Measurements from ENCODE around the gene NFIA.

The NFIA gene

DNA sequence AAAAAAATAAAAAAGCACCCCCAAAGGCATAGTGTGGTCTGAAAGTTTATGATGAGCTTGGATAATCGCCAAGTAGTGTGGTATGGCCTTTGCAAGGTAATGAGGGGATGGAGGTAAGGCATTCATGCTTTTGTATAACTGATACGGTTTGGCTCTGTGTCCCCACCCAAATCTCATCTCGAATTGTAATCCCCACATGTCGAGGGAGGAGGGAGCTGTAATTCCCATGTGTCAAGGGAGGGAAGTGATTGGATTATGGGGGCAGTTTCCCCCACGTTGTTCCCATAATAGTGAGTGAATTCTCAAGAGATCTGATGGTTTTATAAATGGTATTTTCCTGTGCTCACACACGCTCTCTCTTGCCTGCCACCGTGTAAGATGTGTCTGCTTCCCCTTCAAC, 215.5 kb downstream of the NFIA start:
- DNase-seq (ENCODE audit: low spot score) = no peak

- no peak for DNase-seq (ENCODE audit: low spot score)
These were observed 217.1 kb downstream of the NFIA start for GRCh38 chr1:61299463-61299862.

DNA sequence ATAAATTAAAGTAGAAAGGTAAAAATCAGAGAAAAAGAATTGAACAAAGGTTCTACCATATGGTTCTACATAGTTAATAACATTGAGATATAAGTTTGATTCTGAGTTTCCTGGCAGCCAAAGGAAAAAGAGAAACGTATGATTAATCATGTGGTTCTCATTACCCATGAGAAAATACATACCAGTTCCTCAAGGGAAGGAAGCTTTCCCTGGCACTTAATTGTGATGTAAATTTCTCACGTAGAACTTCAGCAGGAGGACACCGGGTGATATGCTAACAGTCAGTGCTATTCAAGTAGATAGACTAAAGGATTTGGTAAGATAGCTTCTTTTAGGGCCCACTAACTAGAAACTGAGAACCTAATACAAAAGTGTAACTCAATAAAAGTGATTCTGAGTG, 218.5 kb downstream of the NFIA start:
- no peak for DNase-seq (ENCODE audit: low spot score)

DNA sequence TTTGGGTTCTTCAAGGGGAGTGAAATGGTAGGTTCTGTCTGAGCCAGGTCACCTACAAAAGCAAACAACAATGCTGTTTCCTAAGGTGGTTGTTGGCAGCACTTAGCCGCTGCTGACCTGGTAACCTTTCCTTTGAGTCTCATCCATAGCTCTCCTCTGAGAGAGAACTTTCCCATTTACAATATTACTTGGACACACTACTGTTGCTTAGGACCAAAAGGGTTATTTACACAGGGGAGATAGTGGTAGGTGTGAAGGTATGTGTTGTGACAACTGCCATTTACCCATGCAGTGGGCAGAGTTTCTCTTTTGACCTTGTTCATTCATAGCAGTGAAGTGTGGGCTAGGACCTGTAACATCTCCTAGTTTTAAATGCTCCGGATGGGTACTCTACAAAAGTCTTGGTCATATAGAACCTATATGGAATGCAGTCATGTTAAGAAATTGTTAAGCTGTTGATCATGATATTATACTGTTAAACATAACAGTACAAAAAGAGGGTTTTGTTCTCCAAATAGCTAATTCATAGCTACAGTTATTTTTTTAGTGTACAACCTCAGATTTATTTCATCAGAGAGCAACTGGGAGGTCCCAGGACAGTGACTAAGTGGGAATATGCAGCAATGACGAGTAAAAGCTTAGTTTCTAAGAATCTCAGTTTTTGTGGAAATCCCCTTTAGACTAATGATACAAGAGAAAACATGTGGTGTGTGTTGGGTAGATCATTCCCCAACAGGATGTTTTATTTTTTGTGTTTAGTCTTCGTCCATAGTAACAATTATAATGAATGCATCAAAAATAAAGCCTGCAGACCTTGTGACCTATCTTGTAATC, 219.7 kb downstream of the NFIA start:
- no peak for DNase-seq (ENCODE audit: low spot score)

DNA sequence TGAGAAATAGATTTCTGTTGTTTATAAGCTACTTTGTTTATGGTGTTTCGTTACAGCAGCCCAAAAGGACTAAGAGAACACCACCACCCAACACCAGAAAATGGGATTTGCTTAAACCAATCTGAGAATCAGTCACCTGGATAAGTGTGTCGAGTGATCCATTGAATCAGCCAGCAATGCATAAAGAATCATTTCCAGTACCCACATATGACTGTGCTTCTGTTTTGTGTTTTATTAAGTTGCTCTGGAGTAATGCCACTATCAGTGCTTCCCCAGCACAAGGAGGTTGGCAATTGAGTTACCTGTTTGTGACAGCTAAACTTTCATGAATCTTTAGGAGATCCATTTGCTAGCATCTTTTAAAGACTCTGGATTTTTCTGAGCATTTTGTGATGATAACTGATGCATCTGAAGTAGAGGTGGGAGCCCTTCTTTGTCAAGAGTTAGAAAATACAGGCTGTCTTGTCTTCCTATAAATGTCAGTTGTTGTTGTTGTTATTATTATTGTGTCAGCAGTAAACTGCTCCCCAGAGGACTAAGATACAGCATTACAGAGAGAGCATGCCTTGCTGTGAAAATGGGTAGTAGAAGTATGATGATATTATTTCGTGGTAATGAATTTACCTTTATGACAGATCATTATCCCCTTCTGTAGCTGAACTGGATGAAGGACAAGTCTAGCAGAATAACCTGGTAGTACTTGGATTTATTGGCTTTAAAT, 225.2 kb downstream of the NFIA start:
- DNase-seq (ENCODE audit: low spot score) = no peak

- DNase-seq (ENCODE audit: low spot score) = no peak
These were observed 227.7 kb downstream of the NFIA start for GRCh38 chr1:61310057-61310456.

DNA sequence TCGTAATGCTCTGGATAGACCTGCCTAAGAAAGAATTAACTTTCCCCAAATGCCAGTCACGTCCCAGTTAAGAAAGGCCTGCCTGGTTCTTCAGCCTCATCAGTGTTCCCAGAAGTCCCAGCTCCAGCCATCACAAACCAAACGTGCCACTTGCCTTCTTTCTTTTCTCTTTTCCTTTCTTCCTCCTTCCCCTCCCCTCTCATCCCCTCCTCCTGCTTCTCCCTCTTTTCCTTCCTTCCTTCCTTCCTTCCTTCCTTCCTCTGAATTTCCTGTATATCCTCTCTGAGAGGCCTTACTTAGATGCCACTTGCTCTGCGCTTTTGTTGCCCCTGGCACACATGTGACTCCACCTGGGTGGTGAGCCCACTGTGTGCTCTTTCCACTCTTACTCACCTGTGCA, 228.2 kb downstream of the NFIA start:
- DNase-seq (ENCODE audit: low spot score) = no peak

- no peak for DNase-seq (ENCODE audit: low spot score)
These were observed 231.6 kb downstream of the NFIA start for GRCh38 chr1:61313906-61314422.

DNA sequence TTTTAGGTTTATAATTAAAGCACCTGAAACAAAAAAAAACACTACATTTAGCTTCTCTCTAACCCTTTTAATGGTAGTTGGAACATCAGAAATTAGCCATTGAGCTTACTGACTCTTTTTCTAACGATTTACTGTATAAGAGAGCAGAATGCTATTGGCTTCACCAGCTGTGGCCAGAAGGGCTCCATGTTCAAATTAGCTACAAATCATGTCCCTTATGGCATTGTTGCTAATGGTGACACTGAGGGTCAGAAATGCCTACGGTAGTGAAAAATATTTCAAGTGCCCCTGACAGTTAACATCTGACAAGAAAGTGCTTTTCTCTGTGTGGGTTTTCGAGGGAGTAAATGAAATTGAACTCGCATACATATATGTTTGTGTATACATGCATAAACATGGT, 232.7 kb downstream of the NFIA start:
- DNase-seq (ENCODE audit: low spot score) = no peak

GRCh38 chr1:61316493-61316892, 234.1 kb downstream of the NFIA start:
- DNase-seq (ENCODE audit: low spot score) = no peak

DNA sequence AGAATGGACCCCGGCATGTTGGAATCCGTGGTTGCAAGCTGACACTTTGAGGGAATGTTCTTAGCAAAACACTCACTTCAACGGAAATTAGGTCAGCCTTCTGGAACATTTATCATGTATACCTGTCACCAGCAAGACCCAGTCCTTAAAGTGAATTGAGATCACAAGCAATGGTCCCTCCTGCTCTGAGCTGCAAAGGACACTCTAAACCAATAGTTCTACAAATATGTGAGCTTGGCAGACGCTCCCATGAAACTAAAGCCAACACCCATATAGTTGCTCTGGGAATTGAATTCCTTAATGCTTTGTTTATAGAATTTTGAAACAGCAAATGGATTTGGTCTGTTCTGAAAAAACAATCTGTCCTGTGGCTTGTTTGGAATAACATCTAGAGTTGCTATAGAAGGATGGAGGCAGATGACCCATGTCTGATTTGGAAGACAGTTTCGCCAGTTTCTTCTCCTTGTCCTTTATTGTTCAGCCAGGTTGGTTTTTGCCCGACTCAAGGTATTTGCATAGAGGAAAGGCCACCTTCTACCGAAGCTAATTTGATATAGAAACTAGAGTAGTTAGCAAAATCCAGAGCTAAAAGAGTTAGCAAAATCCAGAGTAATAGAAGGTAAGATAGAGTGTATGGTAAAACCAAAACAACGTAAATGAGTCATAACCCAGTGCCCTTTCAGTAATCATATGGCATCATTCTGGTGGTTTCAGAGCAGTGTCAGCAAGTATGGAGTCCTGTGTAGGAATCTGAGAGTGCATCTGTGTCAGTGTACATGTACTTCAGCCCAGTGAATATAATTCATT, 236.2 kb downstream of the NFIA start:
- DNase-seq (ENCODE audit: low spot score) = no peak

DNA sequence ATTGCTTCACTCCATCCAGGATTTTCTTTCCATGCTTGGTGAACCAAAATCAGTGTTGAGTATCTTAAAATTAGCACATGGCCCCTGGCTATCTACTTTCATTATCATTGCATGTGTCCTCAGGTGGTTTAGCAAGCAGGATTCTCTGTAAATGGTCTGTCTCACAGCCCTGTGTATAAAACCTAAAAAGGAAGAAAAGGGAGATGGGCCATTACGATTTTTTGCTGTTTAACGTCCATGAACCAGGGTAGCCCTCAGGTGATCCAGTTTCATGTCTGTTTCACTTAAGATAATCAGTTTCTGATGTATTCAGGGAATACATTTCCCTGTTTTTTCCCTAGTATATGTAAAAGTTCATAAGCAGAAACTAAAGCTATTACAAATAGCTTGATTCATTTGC, 238.2 kb downstream of the NFIA start:
- DNase-seq (ENCODE audit: low spot score) = no peak

DNA sequence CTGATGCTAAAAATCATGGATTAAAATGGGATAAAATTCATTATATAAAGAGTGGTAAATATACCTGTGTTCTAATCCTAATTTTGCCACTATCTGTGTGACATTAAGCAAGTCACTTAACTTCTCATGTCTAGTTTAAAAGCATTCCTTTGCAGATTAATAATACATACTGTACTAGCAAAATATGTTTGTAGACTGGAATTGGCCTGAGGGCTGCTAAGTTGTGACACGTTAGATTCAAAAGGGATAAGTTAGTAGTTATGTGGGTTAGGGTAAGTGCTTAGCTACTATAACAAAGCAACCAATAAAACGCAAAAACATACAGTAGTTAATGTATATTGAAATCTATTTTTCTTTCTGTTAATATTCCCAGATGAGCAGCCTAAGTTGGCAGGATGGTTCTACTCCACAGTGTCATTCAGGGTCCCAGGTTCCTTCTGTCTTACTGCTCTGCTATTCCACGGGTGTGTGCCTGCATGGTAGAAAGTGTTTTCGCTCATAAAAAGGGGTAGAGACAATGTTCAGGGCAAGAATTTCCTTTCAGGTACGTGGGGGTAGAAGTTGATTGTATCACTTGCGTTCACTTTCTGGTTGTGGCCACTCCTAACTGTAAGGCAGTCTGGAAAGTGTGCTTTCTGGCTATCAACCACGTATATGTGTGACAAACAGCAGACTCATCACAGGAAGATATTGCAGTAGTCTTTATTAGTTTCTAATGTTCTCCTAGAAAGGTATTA, 239.8 kb downstream of the NFIA start:
- DNase-seq (ENCODE audit: low spot score) = no peak

GRCh38 chr1:61322769-61323168, 240.4 kb downstream of the NFIA start:
- no peak for DNase-seq (ENCODE audit: low spot score)

GRCh38 chr1:61323681-61324328, 241.4 kb downstream of the NFIA start:
- DNase-seq (ENCODE audit: low spot score) = no peak

DNA sequence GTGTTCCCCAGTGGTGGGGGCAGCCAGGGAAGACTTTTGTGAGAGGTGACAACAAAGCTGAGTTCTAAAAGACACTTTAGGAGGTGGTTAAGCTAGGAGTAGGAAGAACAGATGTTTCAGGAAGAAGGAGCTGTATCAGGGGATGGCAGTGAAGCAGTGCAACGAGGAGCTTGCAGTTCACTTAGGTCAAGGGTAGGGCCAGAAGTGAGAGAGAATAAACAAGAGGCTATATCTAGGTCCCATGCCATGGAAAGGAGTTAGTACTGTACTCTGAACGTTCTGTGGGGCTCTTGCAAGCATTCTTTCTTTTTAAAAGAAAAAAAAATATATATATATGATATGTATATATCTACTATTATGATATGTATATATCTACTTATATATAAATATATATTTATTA, 244.4 kb downstream of the NFIA start:
- DNase-seq (ENCODE audit: low spot score) = no peak

- no peak for DNase-seq (ENCODE audit: low spot score)
These were observed 245.1 kb downstream of the NFIA start for GRCh38 chr1:61327436-61327835.

GRCh38 chr1:61329556-61329955, 247.2 kb downstream of the NFIA start:
- DNase-seq (ENCODE audit: low spot score) = no peak

DNA sequence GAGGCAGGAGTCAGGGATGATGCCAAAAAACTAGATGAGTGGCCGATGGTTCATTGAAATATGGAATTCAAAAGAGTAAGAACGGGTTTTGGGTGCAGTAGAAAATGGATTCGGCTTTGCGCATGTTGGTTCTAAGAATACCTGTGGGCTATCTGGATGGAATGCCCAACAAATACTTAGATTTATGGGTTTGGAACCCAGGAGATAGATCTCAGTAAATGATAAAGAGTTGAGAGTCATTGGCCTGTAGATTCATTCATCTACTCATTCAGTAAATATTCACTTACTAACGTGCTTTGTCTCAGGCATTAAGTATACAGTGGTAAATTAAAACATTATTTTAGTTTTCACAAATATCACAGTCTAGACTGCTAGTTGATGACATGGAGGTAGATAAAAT, 247.7 kb downstream of the NFIA start:
- DNase-seq (ENCODE audit: low spot score) = no peak

DNA sequence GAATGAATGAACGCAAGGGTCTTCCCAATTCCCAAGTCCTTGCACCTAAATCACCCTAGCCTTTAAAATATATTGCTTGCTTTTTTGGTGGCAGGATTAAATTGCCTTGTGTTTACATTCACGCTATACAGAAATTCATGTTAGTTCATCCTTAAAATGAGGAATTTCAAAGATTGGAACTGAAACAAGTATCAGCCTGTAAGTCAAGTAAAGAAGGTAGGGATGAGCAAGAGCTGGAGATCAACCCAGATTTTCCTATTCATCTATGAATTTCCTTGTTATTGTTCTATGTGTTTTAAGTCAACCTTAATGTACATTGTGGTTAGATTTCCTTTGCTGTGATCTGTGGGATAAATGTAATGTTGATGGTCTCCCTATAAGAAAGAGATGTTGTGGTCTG, 248.2 kb downstream of the NFIA start:
- no peak for DNase-seq (ENCODE audit: low spot score)

DNA sequence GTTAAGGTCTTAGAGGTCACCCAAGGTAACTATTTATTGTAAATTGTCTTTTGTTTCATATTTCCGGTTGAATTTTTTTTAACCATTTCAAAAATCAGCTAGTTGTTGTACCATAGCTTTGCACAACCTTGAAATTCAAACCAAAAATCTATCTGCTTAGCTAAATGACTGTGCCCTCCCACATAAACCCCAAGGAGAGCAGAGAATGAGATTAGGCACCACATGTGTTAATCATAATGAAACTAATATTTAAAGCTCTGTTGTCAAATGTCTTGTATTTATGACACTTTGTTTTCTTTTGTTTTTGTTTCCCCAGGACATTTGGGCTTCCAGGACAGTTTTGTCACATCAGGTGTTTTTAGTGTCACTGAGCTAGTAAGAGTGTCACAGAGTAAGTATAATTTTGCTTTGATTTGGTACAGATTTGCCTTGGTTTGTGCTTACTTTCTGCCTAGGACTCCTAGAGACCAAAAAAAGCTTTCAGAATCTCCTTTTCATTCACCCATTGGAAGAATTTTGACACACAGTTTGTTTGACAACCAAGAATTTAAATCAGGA, 249.9 kb downstream of the NFIA start:
- DNase-seq (ENCODE audit: low spot score) = no peak
